Tibial artery (tissue), 4 donors: ENCODE data around the gene ARRDC4.
A peak's percentile ranks its signal among the peaks of the same experiment; 100 is the strongest.

Experiments used
- DNase-seq, 2 donors: peaks; one replicate each; pipeline ENCODE4 v3.0.0-alpha.2; 2019
- H3K27ac ChIP-seq, 2 donors: fragments of 200-600 bp; sonication (generic) in 1 of 2; 1 replicate in 1 of 2; 2 replicates in 1 of 2; pipeline ENCODE4 v1.5.1; 2018 to 2019; ENCODE audit warnings: mild to moderate bottlenecking in 1 of 2
- H3K27me3 ChIP-seq, 2 donors: fragments of 200-600 bp; sonication (generic) in 1 of 2; one replicate each; pipeline versions ENCODE4 v1.5.1 to v1.6.0; 2016 to 2019
- H3K36me3 ChIP-seq, 3 donors: fragments of 200-600 bp; sonication (generic) in 2 of 3; one replicate each; pipeline ENCODE4 v1.5.1; 2016 to 2019; ENCODE audit warnings: mild to moderate bottlenecking in 2 of 3
- H3K4me1 ChIP-seq, 4 donors: fragments of 200-600 bp; sonication (generic) in 2 of 4; 1 replicate in 3 of 4; 2 replicates in 1 of 4; pipeline ENCODE4 v1.5.1; 2016 to 2019
- H3K4me3 ChIP-seq, 2 donors: fragments of 200-600 bp; sonication (generic) in 1 of 2; 1 replicate in 1 of 2; 2 replicates in 1 of 2; pipeline ENCODE4 v1.5.1; 2018 to 2019; ENCODE audit warnings: mild to moderate bottlenecking in 2 of 2
- H3K9me3 ChIP-seq, 3 donors: fragments of 200-600 bp; sonication (generic) in 1 of 3; one replicate each; pipeline ENCODE4 v1.5.1; 2016 to 2019
- intact Hi-C: fragments of 100-400 bp; cut with DNase I; formaldehyde crosslinking; loops from one replicate; pipeline ENCODE4 v1.15.0; 2023; ENCODE audit warnings: low total_unique reads
- TF ChIP-seq, protein P1 (sequence below), 2 experiments: fragments of 200-600 bp in 1 of 2; fragments of 450-650 bp in 1 of 2; IDR thresholded peaks; one replicate each; pipeline ENCODE4 v1.5.1; 2017 to 2019; ENCODE audit warnings: antibody characterized with exemption in 2 of 2, mild to moderate bottlenecking in 1 of 2, moderate library complexity in 1 of 2

Gene ARRDC4

DNA sequence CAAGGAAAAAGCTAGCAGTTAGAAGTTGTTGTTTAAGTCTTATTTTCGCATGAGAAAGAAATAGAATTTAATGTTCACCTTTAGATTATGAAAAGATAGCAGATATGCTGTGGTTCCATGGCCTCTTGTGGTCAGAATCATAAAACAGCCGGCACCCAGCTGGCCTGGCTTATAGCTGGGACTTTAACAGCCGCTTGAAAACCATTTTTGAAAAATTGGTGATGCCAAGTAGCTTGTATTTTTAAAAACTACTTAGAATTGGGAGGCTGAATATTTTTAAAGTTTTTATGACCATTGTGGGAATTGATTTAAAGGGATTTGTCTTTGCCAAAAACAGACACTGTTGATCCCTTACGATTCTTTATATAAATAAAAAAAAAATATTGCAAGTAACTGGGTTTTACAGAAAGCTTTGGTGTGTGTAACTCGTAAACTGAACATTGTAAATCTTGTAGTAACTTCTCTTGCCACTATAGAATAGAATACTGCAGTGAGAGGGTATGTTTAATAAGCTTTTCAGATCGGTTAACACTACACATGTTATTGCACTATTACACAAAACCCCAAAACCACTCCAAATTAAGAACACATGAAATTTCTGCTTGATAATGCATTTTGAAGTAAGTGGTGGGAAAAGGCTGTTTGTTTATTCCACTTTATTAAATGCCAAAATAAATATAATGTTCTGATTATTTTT is 6.6 kb downstream of the ARRDC4 start:
- intact Hi-C loops: no loop called here
- Histone ChIP-seq H3K4me3 (no peak overlapping the region), H3K27ac (peak overlapping the region; percentile 8 to 51), H3K36me3 (peaks cover 31 to 32% (median 31%) of the 10 kb centered on the region in 3 donors), H3K9me3 (no peaks in the 10 kb centered on the region), H3K27me3 (no peaks in the 10 kb centered on the region), H3K4me1 (peaks cover 0 to 48% (median 4%) of the 10 kb centered on the region in 4 donors)
- no peak for DNase-seq
- TF ChIP-seq, protein P1, sequence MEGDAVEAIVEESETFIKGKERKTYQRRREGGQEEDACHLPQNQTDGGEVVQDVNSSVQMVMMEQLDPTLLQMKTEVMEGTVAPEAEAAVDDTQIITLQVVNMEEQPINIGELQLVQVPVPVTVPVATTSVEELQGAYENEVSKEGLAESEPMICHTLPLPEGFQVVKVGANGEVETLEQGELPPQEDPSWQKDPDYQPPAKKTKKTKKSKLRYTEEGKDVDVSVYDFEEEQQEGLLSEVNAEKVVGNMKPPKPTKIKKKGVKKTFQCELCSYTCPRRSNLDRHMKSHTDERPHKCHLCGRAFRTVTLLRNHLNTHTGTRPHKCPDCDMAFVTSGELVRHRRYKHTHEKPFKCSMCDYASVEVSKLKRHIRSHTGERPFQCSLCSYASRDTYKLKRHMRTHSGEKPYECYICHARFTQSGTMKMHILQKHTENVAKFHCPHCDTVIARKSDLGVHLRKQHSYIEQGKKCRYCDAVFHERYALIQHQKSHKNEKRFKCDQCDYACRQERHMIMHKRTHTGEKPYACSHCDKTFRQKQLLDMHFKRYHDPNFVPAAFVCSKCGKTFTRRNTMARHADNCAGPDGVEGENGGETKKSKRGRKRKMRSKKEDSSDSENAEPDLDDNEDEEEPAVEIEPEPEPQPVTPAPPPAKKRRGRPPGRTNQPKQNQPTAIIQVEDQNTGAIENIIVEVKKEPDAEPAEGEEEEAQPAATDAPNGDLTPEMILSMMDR (IDR thresholded peaks at IDR 0.05): no peak

DNA sequence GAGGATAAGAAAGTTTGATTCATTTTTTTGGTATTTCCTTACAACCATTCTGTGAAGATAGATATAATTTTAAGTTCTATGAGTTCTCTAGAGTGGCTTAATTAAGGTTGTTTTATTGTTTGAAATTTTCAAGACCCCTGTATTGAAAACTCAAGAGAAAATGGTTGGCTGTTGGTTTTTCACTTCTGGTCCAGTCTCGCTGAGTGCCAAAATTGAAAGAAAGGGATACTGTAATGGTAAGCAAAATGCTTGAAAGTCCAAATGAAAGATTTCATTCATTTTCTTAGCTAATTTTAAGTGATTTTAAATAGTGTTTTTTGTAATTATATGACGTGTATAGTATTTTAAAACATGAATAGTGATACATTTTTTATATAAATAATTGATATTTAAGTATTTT is 7.4 kb downstream of the ARRDC4 start:
- H3K4me3 ChIP-seq: no peak overlapping the region
- H3K9me3 ChIP-seq: no peaks in the 10 kb centered on the region
- H3K36me3 ChIP-seq: peaks cover 31 to 40% (median 39%) of the 10 kb centered on the region in 3 donors
- peaks cover 0 to 40% (median 2%) of the 10 kb centered on the region in 4 donors for H3K4me1 ChIP-seq
- no peak for DNase-seq
- no peaks in the 10 kb centered on the region for H3K27me3 ChIP-seq
- TF ChIP-seq, protein P1 (IDR thresholded peaks at IDR 0.05): no peak
- intact Hi-C loops: no loop called here
- H3K27ac ChIP-seq: peak overlapping the region in 1 of 2 donors; percentile 51

DNA sequence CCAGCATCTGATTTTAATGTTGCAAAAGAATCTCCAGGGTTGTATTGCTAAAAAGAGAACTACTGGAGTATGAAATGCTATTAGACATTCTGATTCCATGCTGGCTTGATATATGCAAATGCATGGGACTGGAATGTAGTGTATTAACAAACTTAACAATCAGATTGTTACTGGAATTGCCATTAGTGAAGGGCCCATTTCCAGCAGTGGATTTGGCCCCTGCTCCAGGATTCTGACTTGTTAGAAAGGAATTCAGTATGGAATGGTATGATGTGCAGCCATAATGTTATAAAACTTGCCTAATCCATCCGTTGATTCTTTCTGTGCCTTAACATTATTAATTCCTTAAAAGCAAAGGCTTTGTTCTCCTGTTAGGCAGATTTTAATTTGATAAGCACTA is 7.9 kb downstream of the ARRDC4 start:
- Histone ChIP-seq H3K27ac (peak overlapping the region in 1 of 2 donors; percentile 51), H3K27me3 (no peaks in the 10 kb centered on the region), H3K36me3 (peaks cover 31 to 44% (median 42%) of the 10 kb centered on the region in 3 donors), H3K9me3 (no peaks in the 10 kb centered on the region), H3K4me1 (peaks cover 0 to 35% (median 2%) of the 10 kb centered on the region in 4 donors), H3K4me3 (no peak overlapping the region)
- intact Hi-C loops: no loop called here
- TF ChIP-seq, protein P1 (IDR thresholded peaks at IDR 0.05): no peak
- DNase-seq: no peak

DNA sequence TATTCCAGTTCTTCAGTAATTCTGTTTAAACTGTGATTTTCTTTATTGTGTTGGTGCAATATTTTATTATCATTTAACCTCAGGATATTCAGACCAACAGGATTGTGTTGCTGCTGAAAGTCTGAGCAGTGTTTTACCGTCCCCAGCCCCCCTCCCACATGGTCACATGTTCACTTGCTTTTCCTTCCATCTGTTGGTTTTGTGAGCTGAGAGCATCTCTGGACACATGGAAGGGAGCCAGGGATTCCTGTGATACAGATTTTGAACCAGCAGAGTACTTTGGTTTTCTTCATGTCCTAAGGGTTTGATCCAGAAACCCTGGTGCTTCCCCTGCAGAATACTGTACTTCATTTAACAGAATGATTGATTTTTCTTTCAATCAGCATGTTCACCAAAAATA is 11.9 kb downstream of the ARRDC4 start:
- no peak for DNase-seq
- Histone ChIP-seq H3K9me3 (no peaks in the 10 kb centered on the region), H3K27me3 (no peaks in the 10 kb centered on the region), H3K4me1 (peaks cover 0 to 17% (median 2%) of the 10 kb centered on the region in 4 donors), H3K27ac (no peak overlapping the region), H3K4me3 (no peak overlapping the region), H3K36me3 (peaks cover 31 to 53% (median 47%) of the 10 kb centered on the region in 3 donors)
- intact Hi-C loops: no loop called here
- TF ChIP-seq, protein P1 (IDR thresholded peaks at IDR 0.05): no peak

DNA sequence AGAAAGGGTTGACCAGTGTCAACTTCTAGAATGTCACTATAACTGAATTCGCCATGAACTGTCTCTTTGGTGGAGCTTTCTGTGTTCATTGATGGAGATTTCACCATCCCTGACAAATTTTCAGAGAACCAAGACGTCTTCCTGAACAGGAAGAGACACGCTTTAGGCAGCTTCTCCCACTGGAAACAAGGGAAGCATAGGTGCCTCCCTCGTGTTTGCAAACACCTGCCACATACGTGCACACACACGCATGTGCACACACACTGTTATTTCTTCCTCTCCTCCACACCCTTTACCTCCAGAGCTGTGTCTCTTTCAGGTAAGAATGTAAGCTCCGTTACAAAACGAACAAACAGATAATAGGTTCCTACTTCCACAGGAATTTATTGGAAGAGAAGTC is 15.6 kb downstream of the ARRDC4 start:
- TF ChIP-seq, protein P1 (IDR thresholded peaks at IDR 0.05): no peak
- Histone ChIP-seq H3K36me3 (peaks cover 10 to 31% (median 24%) of the 10 kb centered on the region in 3 donors), H3K27me3 (no peaks in the 10 kb centered on the region), H3K4me1 (no peaks in the 10 kb centered on the region), H3K9me3 (no peaks in the 10 kb centered on the region), H3K4me3 (no peak overlapping the region), H3K27ac (no peak overlapping the region)
- intact Hi-C loops: no loop called here
- no peak for DNase-seq
